IMR-90 (cell line): ENCODE results near the gene TTC7B.

ENCODE experiments used
- BHLHE40 ChIP-seq: fragments of 150-350 bp; IDR thresholded peaks from 2 replicates; pipeline ENCODE4 v1.6.1; 2016; ENCODE audit warnings: mild to moderate bottlenecking, low read depth, low read length
- CHD1 ChIP-seq: IDR thresholded peaks from 2 replicates; pipeline ENCODE4 v1.6.1; 2012; ENCODE audit warnings: low read depth, low read length, improper control_type of control experiment
- CTCF ChIP-seq: conservative IDR thresholded peaks from 2 replicates; pipeline ENCODE4 v1.5.1; 2012; ENCODE audit warnings: mild to moderate bottlenecking, low read depth, low read length, improper control_type of control experiment
- ELK1 ChIP-seq: fragments of 150-350 bp; IDR thresholded peaks from 2 replicates; pipeline ENCODE4 v1.6.1; 2016; ENCODE audit warnings: low read depth, mild to moderate bottlenecking, low read length, moderate library complexity, borderline replicate concordance
- MAFK ChIP-seq: IDR thresholded peaks from 2 replicates; pipeline ENCODE4 v1.6.1; 2012; ENCODE audit warnings: low read depth, low read length, improper control_type of control experiment
- POLR2A ChIP-seq: IDR thresholded peaks from 2 replicates; pipeline ENCODE4 v1.6.1; 2012; ENCODE audit warnings: mild to moderate bottlenecking, low read depth, low read length
- TF ChIP-seq, protein P1 (sequence below): fragments of 150-350 bp; IDR thresholded peaks from 2 replicates; pipeline ENCODE4 v1.6.1; 2017; ENCODE audit warnings: mild to moderate bottlenecking, antibody characterized with exemption, low read length, low read depth

- TF ChIP-seq CTCF = no peak
- no peak for TF ChIP-seq MAFK
- TF ChIP-seq POLR2A = no peak
- no peak for TF ChIP-seq BHLHE40
- TF ChIP-seq, protein P1, sequence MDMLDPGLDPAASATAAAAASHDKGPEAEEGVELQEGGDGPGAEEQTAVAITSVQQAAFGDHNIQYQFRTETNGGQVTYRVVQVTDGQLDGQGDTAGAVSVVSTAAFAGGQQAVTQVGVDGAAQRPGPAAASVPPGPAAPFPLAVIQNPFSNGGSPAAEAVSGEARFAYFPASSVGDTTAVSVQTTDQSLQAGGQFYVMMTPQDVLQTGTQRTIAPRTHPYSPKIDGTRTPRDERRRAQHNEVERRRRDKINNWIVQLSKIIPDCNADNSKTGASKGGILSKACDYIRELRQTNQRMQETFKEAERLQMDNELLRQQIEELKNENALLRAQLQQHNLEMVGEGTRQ = no peak
- no peak for TF ChIP-seq ELK1
- TF ChIP-seq CHD1 = no peak
These were observed 38.9 kb downstream of the TTC7B start for GRCh38 chr14:90777358-90777757.
